Activated CD8-positive, alpha-beta T cell treated with anti-CD3 and anti-CD28 coated beads for 36 hours (primary cell): ENCODE results near the gene MTFR1L. TPM values are rescaled to one million over a fixed set of nuclear protein-coding genes. Genes with fewer than 3 reads are reported as not detected.

Experiments used
- ATAC-seq: fragments of 200-7000 bp; cut with Tn5 transposase; one replicate; pipeline ENCODE4 v1.10.0; 2021; ENCODE audit warnings: mild to moderate bottlenecking, moderate library complexity
- CTCF ChIA-PET: fragments of 350-600 bp; sonication (Branson Sonifier 250); formaldehyde crosslinking; loops from one replicate; lab custom pipeline; 2021; ENCODE audit warnings: antibody characterized with exemption; lab: Charles Lee
- POLR2A ChIA-PET: fragments of 350-600 bp; sonication (Branson Sonifier 250); formaldehyde crosslinking; loops from one replicate; lab custom pipeline; 2021; ENCODE audit warnings: antibody characterized with exemption; lab: Charles Lee
- DNase-seq: peaks from one replicate; pipeline ENCODE4 v3.0.0-alpha.2; 2020
- H3K27ac Mint-ChIP-seq: one replicate; pipeline ENCODE4 v1.8.0; 2021; ENCODE audit warnings: mild to moderate bottlenecking, mixed read lengths
- H3K27me3 Mint-ChIP-seq: one replicate; pipeline ENCODE4 v1.8.0; 2021; ENCODE audit warnings: mixed read lengths
- H3K36me3 Mint-ChIP-seq: one replicate; pipeline ENCODE4 v1.8.0; 2021; ENCODE audit warnings: low read depth, mixed read lengths
- H3K4me1 Mint-ChIP-seq: one replicate; pipeline ENCODE4 v1.8.0; 2021; ENCODE audit warnings: low read depth, mixed read lengths
- H3K4me3 Mint-ChIP-seq: one replicate; pipeline ENCODE4 v1.8.0; 2021; ENCODE audit warnings: mild to moderate bottlenecking, moderate library complexity, mixed read lengths
- H3K9me3 Mint-ChIP-seq: one replicate; pipeline ENCODE4 v1.8.0; 2021; ENCODE audit warnings: mixed read lengths
- intact Hi-C: fragments of 100-400 bp; cut with micrococcal nuclease; formaldehyde crosslinking; loops from one replicate; pipeline ENCODE4 v1.10.0; 2022
- total RNA-seq, 2 experiments: library from RNA; stranded (reverse); gene quantifications; one replicate each; pipeline ENCODE4 v1.2.3, GENCODE V29; 2021
- TF ChIP-seq, protein P1 (sequence below): fragments of 200-600 bp; IDR thresholded peaks from one replicate; pipeline ENCODE4 v1.8.0; 2022; ENCODE audit warnings: antibody characterized with exemption, mild to moderate bottlenecking

Gene MTFR1L
- total RNA-seq, 2 experiments from 2014 or later, result 25.6 to 27.4 TPM

DNA sequence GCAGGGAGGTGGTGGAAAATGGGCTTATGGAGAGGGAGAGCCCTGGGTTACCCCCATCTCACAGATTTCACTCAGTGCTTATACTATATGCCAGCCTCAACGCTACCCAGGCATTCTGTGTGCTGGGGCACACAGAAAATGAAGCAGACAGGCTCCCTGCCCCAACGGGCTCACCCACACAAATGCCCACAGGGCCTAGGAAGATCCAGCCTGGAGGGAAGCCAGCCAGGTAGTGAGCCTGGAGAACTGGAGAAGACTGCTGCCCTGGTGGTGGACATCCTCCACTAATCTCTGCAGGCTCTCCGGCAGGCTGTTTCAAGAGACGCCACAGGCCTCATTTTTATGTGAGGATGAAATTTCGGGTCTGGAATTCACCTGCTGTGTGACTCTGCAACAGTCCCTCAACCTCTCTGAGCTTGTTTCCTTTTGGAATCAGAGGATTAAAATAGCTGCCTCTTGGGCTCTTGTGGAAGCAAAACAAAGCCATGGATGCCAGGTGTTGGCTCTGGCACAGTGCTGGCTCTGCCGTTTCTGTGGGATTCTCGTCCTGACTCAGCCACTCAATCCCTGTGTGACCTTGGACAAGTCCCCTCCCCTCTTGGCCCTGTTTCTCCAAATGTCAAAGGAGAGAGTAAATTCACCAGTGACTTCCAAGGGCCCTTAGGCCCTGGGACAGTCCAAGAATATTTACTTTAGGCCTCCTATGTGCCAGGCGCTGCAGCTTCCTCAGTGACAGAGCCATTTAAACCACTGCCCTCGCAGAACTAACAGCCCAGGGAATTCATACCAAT lies 52.1 kb downstream of the MTFR1L start:
- intact Hi-C loops, result no loop called here
- Mint-ChIP-seq H3K36me3 (no peaks in the 10 kb centered on the region), H3K27ac (no peak overlapping the region), H3K4me1 (peaks cover 5% of the 10 kb centered on the region), H3K9me3 (no peaks in the 10 kb centered on the region), H3K4me3 (no peak overlapping the region), H3K27me3 (peaks cover 4% of the 10 kb centered on the region)
- ATAC-seq (no peak), DNase-seq (no peak)
- ChIA-PET POLR2A (interaction anchor here (1.3 kb wide), 1 partner anchor 10 kb away, joined by 3 read pairs; no protein-coding TSS in a partner anchor), CTCF (no interaction called here)
- TF ChIP-seq, protein P1, sequence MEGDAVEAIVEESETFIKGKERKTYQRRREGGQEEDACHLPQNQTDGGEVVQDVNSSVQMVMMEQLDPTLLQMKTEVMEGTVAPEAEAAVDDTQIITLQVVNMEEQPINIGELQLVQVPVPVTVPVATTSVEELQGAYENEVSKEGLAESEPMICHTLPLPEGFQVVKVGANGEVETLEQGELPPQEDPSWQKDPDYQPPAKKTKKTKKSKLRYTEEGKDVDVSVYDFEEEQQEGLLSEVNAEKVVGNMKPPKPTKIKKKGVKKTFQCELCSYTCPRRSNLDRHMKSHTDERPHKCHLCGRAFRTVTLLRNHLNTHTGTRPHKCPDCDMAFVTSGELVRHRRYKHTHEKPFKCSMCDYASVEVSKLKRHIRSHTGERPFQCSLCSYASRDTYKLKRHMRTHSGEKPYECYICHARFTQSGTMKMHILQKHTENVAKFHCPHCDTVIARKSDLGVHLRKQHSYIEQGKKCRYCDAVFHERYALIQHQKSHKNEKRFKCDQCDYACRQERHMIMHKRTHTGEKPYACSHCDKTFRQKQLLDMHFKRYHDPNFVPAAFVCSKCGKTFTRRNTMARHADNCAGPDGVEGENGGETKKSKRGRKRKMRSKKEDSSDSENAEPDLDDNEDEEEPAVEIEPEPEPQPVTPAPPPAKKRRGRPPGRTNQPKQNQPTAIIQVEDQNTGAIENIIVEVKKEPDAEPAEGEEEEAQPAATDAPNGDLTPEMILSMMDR, result no peak

DNA sequence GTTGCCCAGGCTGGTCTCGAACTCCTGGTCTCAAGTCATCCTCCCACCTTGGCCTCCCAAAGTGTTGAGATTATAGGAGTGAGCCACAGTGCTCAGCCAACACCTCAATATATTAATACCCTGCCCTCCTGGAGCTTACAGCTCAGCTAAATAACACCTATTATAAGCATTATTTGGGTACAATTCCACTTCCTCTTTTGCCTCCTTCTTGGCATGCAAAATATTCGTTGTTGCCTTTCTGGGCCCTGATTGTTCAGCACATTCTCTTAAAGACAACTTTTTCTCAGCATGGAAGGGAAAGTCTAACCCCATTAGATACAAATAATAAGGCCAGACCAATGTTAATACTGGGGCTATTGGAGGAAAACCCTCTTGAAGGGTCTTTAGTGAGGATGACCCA lies 53.0 kb downstream of the MTFR1L start:
- TF ChIP-seq, protein P1, result no peak
- intact Hi-C loops, result no loop called here
- no peak overlapping the region for H3K4me3 Mint-ChIP-seq
- H3K9me3 Mint-ChIP-seq, result no peaks in the 10 kb centered on the region
- POLR2A ChIA-PET, result interaction anchor here (1.3 kb wide), 1 partner anchor 11 kb away, joined by 3 read pairs; no protein-coding TSS in a partner anchor
- CTCF ChIA-PET, result no interaction called here
- peaks cover 5% of the 10 kb centered on the region for H3K4me1 Mint-ChIP-seq
- H3K36me3 Mint-ChIP-seq, result no peaks in the 10 kb centered on the region
- peaks cover 4% of the 10 kb centered on the region for H3K27me3 Mint-ChIP-seq
- ATAC-seq, result no peak
- H3K27ac Mint-ChIP-seq, result no peak overlapping the region
- DNase-seq, result no peak

DNA sequence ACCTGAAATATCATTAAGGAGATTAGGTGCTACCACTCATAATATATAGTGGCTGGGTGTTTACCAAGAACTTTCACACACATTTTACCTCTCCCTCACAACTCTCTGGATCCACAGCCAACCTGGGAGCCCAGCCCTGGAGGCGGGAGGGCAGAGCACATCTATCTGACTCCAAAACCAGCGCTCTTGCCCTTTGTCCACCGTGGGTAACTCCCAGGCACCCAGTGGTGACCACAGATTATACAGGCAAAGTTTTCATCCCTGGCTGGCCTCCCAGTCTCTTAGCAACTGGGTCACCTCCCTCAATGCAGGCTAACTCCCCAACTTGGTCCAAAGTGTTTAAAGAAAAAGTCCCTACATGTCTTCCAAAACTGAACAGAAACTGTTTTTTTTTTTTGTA lies 53.4 kb downstream of the MTFR1L start:
- TF ChIP-seq, protein P1, result no peak
- CTCF ChIA-PET, result no interaction called here
- POLR2A ChIA-PET, result no interaction called here
- intact Hi-C loops, result no loop called here
- Mint-ChIP-seq H3K4me3 (no peak overlapping the region), H3K36me3 (no peaks in the 10 kb centered on the region), H3K27ac (no peak overlapping the region), H3K4me1 (peaks cover 5% of the 10 kb centered on the region), H3K27me3 (peaks cover 4% of the 10 kb centered on the region), H3K9me3 (no peaks in the 10 kb centered on the region)
- ATAC-seq (no peak), DNase-seq (no peak)

DNA sequence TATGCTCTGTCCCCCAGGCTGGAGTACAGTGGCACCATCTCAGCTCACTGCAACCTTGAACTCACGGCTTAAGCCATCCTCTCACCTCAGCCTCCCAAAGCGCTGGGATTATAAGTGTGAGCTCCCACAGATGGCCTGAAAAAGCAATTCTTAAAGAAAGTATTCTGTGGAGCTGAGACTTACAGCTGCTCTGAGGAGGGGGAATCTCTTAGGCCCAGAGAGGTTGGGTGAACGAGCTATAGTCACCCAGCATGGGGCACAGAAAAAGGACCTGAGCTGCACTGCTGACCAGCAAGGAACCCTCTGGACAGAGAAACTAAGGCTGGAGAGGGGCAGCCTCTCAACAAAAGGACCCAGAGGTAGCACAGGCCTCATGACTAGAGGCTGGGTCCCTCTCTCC lies 54.5 kb downstream of the MTFR1L start:
- TF ChIP-seq, protein P1, result no peak
- H3K27me3 Mint-ChIP-seq, result peaks cover 4% of the 10 kb centered on the region
- ChIA-PET CTCF (interaction anchor here (1.4 to 3.4 kb wide), 3 partner anchors 13 to 123 kb away, joined by 3 to 30 read pairs (median 14); partner anchors contain the start of gene PAFAH2), POLR2A (interaction anchor here (0.8 to 2.4 kb wide), 7 partner anchors 12 to 125 kb away, joined by 3 to 13 read pairs (median 3); partner anchors contain the start of gene STMN1)
- DNase-seq (no peak), ATAC-seq (no peak)
- H3K27ac Mint-ChIP-seq, result no peak overlapping the region
- peaks cover 5% of the 10 kb centered on the region for H3K4me1 Mint-ChIP-seq
- H3K9me3 Mint-ChIP-seq, result no peaks in the 10 kb centered on the region
- peak overlapping the region; percentile 88 for H3K4me3 Mint-ChIP-seq
- H3K36me3 Mint-ChIP-seq, result no peaks in the 10 kb centered on the region
- intact Hi-C loops, result no loop called here

DNA sequence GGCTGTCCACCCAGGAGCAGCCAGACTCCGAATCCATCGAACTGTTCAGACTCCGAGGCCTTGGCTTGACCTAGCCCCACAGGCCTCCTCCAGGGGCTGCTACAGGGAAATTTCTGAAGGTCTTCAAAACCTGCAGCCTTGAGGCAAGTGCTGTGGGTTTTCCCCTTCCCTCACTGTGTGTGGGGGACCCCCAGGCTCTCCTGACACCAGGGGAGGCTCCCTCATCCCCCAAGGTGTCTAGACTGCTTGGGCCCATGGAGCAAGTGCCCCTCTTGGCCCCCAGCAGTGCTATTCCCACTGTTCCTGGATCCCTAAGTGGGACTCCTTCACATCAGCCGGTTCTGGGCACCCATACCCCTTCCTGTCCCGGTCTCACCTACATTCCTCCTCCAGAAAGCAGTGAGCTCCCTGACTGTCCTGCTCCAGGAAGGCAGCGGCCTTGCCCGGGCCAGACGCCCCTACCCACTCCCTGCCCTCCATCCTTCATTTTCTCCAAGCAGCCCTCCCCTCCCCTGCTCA lies 54.9 kb downstream of the MTFR1L start:
- ChIA-PET CTCF (interaction anchor here (0.7 to 3.4 kb wide), 6 partner anchors 9 to 122 kb away, joined by 3 to 30 read pairs (median 3); partner anchors contain the start of gene PAFAH2), POLR2A (interaction anchor here (0.8 to 2.4 kb wide), 12 partner anchors 11 to 642 kb away, joined by 3 to 13 read pairs (median 3); partner anchors contain the start of gene STMN1)
- ATAC-seq (peak; percentile 21), DNase-seq (peak; percentile 27)
- peaks cover 5% of the 10 kb centered on the region for H3K4me1 Mint-ChIP-seq
- H3K36me3 Mint-ChIP-seq, result no peaks in the 10 kb centered on the region
- H3K9me3 Mint-ChIP-seq, result no peaks in the 10 kb centered on the region
- TF ChIP-seq, protein P1, result no peak
- H3K4me3 Mint-ChIP-seq, result peak overlapping the region; percentile 88
- peak overlapping the region; percentile 81 for H3K27ac Mint-ChIP-seq
- peaks cover 4% of the 10 kb centered on the region for H3K27me3 Mint-ChIP-seq
- intact Hi-C loops, result no loop called here
